Measurements from ENCODE around the gene KIAA1586.

DNA sequence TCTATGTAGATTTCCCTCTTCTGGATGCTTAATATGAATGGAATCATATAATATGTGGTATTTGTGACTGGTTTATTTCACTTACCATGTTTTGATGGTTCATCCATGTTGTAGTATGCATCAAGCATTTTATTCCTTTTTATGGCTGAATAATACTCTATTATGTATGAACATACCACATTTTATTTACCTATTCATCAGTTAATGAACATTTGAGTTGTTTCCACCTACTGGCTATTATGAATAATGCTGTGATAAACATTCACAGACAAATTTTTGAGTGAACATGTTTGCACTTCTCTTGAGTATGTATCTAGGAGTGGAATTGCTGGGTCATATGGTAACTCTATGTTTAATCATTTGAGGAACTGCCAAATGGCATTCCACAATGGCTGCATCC is 28.6 kb downstream of the KIAA1586 start:
- no peak for TF ChIP-seq CTCF (IDR thresholded peaks at IDR 0.05)
- TF ChIP-seq POLR2A (IDR thresholded peaks at IDR 0.05) = no peak

All from Peyer's patch (tissue), 4 donors.